Ovary (tissue), 9 donors: ENCODE data around the gene CAPN3. TPM values are rescaled to one million over a fixed set of nuclear protein-coding genes. Genes with fewer than 3 reads are reported as not detected.

ENCODE experiments used
- DNase-seq, 5 donors: peaks; one replicate each; pipeline ENCODE4 v3.0.0-alpha.2; 2019 to 2020
- H3K27ac ChIP-seq, 2 donors: fragments of 200-600 bp; one replicate each; pipeline versions ENCODE4 v1.5.1 to v1.8.0; 2019 to 2022
- H3K27me3 ChIP-seq: fragments of 200-600 bp; one replicate; pipeline ENCODE4 v1.8.0; 2022
- H3K36me3 ChIP-seq: fragments of 200-600 bp; sonication (generic); one replicate; pipeline ENCODE4 v1.5.1; 2019
- H3K4me1 ChIP-seq: one replicate; pipeline ENCODE4 v1.8.1; 2013; ENCODE audit warnings: mild to moderate bottlenecking, moderate library complexity; ENCODE audit not compliant: insufficient read depth
- H3K4me3 ChIP-seq: fragments of 200-600 bp; sonication (generic); one replicate; pipeline ENCODE4 v1.5.1; 2017
- H3K9me3 ChIP-seq, 2 donors: fragments of 200-600 bp in 1 of 2; sonication (generic) in 1 of 2; one replicate each; pipeline versions ENCODE4 v1.5.1 to v1.8.1; 2013 to 2019; ENCODE audit warnings: mild to moderate bottlenecking in 1 of 2, moderate library complexity in 1 of 2
- CTCF ChIP-seq, 3 donors: fragments of 450-650 bp in 2 of 3; fragments of 200-600 bp in 1 of 3; IDR thresholded peaks; one replicate each; pipeline versions ENCODE4 v1.5.1 to v1.8.0; 2016 to 2022; ENCODE audit warnings: antibody characterized with exemption in 3 of 3, mild to moderate bottlenecking in 1 of 3
- EP300 ChIP-seq: sonication (generic); formaldehyde crosslinking; IDR thresholded peaks from one replicate; pipeline ENCODE4 v1.6.1; 2017; ENCODE audit warnings: antibody characterized with exemption
- POLR2A ChIP-seq: fragments of 450-650 bp; IDR thresholded peaks from one replicate; pipeline ENCODE4 v1.6.1; 2017; ENCODE audit warnings: antibody characterized with exemption, mild to moderate bottlenecking, moderate library complexity
- WGBS, 3 donors: extraction: QIAGEN DNeasy Blood & Tissue Kit in 1 of 3; methylation state at CpG; one replicate each; pipeline versions ENCODE4 v1.1.5 to v1.1.7; 2013 to 2017; 5-methylcytosine and 5-hydroxymethylcytosine counted together
- intact Hi-C, 4 donors: fragments of 100-400 bp; cut with DNase I; formaldehyde crosslinking; loops; one replicate each; pipeline versions ENCODE4 v1.11.0 to v1.15.1; 2022 to 2023
- polyA plus RNA-seq, 2 donors: library from polyadenylated mRNA; stranded (reverse); fragments of 200-250 nt in 1 of 2; fragments of 350-450 nt in 1 of 2; fragmentation: Illumina TruSeq in 1 of 2; extraction: RNeasy Lipid Tissue Mini Kit (QIAGEN cat#74804) in 1 of 2; gene quantifications; one replicate each; pipeline ENCODE4 v1.2.3, GENCODE V29; 2013 to 2014
- total RNA-seq, 7 donors: library from RNA; depleted of rRNA in 2 of 7; stranded (reverse); fragments of >200 nt in 2 of 7; fragmentation: NEBNext Ultra II Directional in 3 of 7; extraction: Animal tissue kit (Norgen Biotek cat#: 25700) in 3 of 7; gene quantifications; one replicate each; pipeline versions ENCODE4 v1.1.0 to v1.2.4, GENCODE V29; 2016 to 2023
- donor health status: DM: no; HTN: no; CAD: no; lungs with moderate emphysema.
- donor health status: DM: no; HTN: no; CAD: no.
- donor health status: Bipolar disorder and iron deficiency.
- donor health status: DM: yes; HTN: yes; CAD: no.
- donor health status: DM: no; HTN: no; CAD: no.
- donor health status: DM: yes; HTN: yes; CAD: no.

Gene CAPN3
- total and polyA plus RNA-seq, 9 donors = 6.4 to 19.1 (median 8.0) TPM

- intact Hi-C loops = no loop called here
- H3K27ac ChIP-seq = no peak overlapping the region
- H3K4me3 ChIP-seq = no peak overlapping the region
- no peaks in the 10 kb centered on the region for H3K9me3 ChIP-seq
- H3K4me1 ChIP-seq = peaks cover 1% of the 10 kb centered on the region
- TF ChIP-seq CTCF (IDR thresholded peaks at IDR 0.05) (no peak), POLR2A (no peak), EP300 (no peak)
- no peaks in the 10 kb centered on the region for H3K36me3 ChIP-seq
- DNase-seq = no peak
- H3K27me3 ChIP-seq = no peaks in the 10 kb centered on the region
- WGBS, 3 donors = 97 to 99% (median 99%) methylated on average over 4 of the region's 4 CpGs
These were observed 91.1 kb downstream of the CAPN3 start for GRCh38 chr15:42450425-42450790.

- Histone ChIP-seq H3K4me1 (peaks cover 9% of the 10 kb centered on the region), H3K4me3 (no peak overlapping the region), H3K27me3 (no peaks in the 10 kb centered on the region), H3K9me3 (no peaks in the 10 kb centered on the region), H3K36me3 (no peaks in the 10 kb centered on the region), H3K27ac (no peak overlapping the region)
- no peak for DNase-seq
- 86 to 92% (median 88%) methylated on average over 3 of the region's 3 CpGs for WGBS, 3 donors
- TF ChIP-seq CTCF (IDR thresholded peaks at IDR 0.05) = no peak
- no peak for TF ChIP-seq POLR2A
- no peak for TF ChIP-seq EP300
- intact Hi-C loops = no loop called here
These were observed 94.5 kb downstream of the CAPN3 start for GRCh38 chr15:42453826-42454225.

GRCh38 chr15:42456531-42456930 lies 97.2 kb downstream of the CAPN3 start:
- H3K4me1 ChIP-seq = peaks cover 9% of the 10 kb centered on the region
- H3K9me3 ChIP-seq = no peaks in the 10 kb centered on the region
- intact Hi-C loops = no loop called here
- H3K27me3 ChIP-seq = no peaks in the 10 kb centered on the region
- TF ChIP-seq EP300 (no peak), POLR2A (no peak), CTCF (IDR thresholded peaks at IDR 0.05) (no peak)
- H3K27ac ChIP-seq = no peak overlapping the region
- no peaks in the 10 kb centered on the region for H3K36me3 ChIP-seq
- peak overlapping the region; percentile 11 for H3K4me3 ChIP-seq
- no peak for DNase-seq

- Histone ChIP-seq H3K9me3 (no peaks in the 10 kb centered on the region), H3K36me3 (no peaks in the 10 kb centered on the region), H3K4me1 (peaks cover 9% of the 10 kb centered on the region), H3K27me3 (no peaks in the 10 kb centered on the region), H3K4me3 (peak overlapping the region; percentile 11), H3K27ac (peak overlapping the region; percentile 37 to 76)
- no peak for TF ChIP-seq CTCF (IDR thresholded peaks at IDR 0.05)
- intact Hi-C loops = no loop called here
- DNase-seq = no peak
- 10 to 13% (median 13%) methylated on average over 3 of the region's 3 CpGs for WGBS, 3 donors
These were observed 97.7 kb downstream of the CAPN3 start for GRCh38 chr15:42456971-42457370.
